Stimulated activated CD8-positive, alpha-beta memory T cell treated with anti-CD3 and anti-CD28 coated beads, Interleukin-2, amount 100 ng/mL, for 48 hours (primary cell): ENCODE results near the gene BIRC6.

Source experiments
- DNase-seq, 2 donors: peaks; one replicate each; pipeline ENCODE4 v3.0.0-alpha.2; 2020; ENCODE audit warnings: low read depth in 2 of 2

BIRC6 gene

DNA sequence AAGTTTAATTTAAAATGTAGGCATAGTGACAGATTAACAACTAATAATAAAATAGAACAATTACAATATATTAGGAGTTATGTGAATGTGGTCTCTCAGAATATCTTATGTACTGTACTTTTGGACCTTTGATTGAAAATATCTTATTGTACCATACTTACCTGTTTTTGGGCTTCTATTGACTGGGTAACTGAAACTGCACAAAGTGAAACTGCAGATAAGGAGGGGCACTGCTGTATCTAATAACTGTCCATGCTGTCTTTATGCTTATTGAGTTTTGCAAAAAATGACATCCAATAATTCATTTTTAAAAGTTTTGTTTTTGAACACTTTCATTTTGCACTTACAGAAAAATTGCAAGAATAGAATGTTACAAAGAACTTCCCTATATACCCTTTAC lies 19.9 kb downstream of the BIRC6 start:
- no peak for DNase-seq

DNA sequence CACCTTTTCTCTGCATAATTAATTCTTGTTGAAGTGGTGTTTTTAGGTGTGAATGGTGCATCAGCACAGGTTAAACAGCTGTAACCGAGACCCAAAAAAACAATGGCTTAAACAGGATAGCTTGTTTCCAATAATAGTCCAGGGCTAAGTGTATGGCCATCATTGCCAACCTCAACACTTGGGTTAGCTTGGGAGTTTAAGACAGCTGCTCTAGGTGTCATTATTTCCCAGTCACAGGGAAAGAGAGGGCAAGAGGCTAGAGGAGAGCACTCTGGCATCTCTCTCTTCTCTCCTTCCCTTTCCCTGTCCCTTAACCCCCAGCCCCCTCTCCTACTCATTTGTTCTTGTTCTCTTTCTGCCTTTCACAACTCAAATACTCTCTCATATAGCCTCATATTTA lies 21.1 kb downstream of the BIRC6 start:
- DNase-seq, result no peak

DNA sequence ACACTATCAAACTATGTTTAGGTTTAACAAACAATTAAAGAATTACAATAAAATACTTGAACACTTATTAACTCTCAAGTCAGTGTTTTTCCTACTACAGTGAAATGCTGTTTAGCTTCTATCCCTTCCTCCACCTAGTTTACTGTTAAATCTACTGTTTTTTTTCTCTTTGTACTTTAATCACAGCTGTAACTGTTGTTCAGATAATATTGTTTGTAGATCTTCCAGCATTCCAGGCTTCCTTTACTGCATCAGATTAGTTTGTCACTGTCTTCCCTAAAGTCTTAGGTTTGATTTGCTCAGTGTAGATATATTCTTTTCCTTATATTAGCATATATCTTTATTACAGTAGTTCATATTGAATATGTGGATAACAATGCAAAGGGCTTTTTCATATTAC lies 22.5 kb downstream of the BIRC6 start:
- DNase-seq, result no peak

DNA sequence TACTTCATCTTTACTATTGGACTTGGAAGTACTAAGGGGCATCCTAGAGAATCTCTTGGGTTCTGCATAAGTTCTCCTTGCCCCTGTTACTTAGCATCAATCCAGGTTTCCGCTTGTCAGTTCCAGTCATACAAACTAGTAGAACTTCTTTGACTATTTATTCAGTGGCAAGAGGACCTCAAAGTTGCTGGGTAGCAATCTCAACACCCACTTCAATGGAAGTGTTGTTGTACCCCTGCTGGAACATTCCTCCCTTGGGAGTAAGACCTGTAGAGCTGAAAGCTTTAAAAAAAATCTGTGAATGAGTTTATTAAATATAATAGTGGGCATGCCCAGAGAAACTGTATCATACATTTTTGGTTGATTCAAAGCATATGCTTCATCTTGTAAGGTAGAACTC lies 27.0 kb downstream of the BIRC6 start:
- no peak for DNase-seq

DNA sequence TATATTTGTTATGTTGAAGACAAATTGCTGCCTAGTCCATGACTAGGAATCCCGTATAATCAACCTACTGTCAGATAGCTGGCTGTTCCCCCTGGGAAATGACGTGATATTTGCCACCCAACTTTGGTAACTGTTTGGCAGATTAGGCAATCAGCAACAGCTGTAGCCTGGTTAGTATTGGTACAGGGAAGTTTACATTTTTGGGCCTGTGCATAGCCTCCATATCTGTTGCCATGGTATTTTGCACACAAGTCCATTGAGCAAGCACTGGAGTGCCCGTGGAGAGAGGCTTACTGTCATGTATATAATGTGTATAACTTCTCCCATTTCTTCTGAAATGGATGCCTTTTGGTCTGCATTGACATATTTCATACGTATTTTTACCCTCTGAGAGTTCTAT lies 27.7 kb downstream of the BIRC6 start:
- no peak for DNase-seq

DNA sequence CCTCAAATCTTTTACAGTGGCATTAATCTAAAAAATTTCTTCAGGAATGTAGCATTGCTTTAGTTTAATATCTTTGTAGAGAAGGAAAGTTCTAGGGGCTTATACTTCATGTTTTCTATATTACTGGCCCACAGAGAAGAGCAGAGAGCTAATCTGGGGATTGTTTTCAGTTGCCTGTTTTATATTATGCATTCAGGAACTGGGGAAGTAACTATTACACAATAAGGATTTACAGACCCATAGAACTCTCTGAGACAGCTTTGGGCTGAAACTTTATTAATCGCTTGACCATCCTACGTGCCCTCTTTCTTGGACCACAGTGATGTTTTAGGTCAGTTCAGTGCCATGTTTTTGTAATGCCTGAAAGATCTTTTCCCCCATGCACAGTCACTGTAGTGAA lies 29.9 kb downstream of the BIRC6 start:
- no peak for DNase-seq

DNA sequence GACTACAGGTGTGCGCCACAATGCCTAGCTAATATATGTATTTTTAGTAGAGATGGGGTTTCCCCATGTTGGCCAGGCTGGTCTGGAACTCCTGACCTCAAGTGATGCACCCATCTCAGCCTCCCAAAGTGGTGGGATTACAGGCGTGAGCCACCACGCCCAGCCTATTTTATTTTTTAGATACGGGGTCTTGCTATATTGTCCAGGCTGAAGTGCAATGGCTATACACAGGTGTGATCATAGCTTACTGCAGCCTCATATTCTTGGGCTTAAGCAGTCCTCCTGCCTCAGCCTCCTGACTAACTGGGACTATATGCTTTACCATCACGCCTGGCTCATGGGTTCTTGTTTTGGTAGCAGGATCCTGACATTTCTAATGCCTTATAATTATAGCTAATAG lies 42.4 kb downstream of the BIRC6 start:
- no peak for DNase-seq

DNA sequence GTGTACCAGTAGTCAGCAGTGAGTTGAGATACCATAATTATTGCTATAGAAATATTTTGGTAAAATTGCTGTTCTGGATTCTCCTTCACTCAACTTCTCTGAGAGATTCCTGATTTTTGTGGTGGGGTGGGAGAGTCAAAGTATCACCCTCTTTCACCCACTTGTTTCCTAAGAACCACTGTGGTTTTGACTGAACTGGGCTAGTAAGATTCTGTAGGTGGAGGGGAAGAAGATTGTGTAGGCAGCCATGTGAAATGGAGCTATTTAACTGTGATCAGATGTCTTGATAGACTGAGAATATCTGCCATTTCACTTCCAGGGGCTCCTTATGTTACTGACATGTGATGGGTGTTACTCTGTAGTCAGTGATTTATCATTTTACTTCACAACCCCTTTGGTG lies 45.3 kb downstream of the BIRC6 start:
- DNase-seq, result no peak

DNA sequence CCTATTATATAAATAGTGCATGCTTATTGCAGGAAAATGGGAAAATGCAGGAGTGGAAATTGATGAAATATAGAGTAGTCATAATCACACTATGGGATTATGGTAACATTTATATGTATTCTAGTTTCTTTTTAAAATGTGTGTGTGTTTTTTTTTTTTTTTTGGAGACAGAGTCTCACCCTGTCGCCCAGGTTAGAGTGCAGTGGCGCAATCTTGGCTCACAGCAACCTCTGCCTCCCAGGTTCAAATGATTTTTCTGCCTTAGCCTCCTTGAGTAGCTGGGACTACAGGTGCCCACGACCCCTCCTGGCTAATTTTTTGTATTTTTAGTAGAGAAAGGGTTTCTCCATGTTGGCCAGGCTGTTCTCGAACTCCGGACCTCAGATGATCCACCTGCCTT lies 47.0 kb downstream of the BIRC6 start:
- no peak for DNase-seq

DNA sequence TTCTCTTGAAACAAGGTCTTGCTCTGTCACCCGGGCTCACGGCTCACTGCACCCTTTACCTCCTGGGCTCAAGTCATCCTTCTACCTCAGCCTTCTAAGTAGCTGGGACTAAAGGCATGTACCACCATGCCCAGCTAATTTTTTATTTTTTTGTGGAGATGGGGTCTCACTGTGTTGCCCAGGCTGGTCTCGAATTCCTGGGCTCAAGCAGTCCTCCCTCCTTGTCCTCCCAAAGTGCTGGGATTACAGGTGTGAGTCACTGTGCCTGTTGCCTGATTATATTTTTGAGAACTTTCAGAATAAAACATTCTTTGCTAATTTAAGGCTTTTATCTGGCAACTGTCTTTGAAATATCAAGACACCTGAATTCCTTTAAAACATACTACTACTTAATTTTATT lies 47.9 kb downstream of the BIRC6 start:
- DNase-seq, result no peak

DNA sequence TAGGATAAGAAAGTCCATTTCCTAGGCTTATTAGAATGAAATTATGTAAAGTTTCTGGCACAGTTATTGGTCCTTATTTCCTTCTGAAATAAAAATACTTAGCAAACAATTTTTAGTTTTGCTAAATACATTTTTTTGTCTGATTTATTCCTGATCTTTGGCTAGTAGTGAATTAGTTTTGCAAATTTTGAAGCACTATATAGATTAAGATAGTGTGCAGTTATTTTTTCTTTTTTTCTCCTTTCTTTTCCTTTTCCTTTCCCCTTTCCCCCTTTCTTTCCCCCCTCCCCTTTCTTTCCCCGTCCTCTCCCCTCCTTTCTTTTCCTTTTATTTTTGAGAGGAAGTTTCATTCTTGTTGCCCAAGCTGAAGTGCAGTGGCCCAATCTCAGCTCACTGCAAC lies 59.7 kb downstream of the BIRC6 start:
- DNase-seq, result no peak

DNA sequence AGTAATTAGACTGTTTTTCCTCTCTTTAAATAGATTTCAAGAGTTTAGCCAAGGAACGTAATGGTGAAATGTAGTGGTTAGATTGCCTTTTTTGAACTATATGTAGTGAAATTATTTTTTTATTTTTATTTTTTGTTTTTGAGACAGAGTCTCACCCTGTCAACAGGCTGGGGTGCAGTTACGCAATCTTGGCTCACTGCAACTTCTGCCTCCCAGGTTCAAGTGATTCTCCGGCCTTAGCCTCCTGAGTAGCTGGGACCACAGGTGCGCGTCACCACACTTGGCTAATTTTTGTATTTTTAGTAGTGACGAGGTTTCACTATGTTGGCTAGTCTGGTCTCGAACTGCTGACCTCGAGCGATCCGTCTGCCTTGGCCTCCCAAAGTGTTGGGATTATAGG lies 60.8 kb downstream of the BIRC6 start:
- no peak for DNase-seq

DNA sequence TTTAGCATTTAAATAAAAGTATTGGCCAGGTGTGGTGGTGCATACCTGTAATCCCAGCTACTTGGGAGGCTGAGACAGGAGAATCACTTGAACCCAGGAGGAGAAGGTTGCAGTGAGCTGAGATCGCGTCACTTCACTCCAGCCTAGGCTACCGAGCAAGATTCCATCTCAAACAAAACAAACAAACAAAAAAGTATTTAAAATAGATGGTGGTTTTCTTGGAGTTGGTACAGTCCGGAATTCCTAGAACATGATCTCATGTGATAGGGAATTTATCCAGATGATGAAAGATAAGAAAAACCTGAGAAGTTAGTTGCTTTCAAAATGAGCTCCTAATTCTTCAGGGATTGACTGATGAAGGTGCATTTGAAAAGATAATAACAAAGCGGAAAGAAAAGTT lies 62.0 kb downstream of the BIRC6 start:
- no peak for DNase-seq

DNA sequence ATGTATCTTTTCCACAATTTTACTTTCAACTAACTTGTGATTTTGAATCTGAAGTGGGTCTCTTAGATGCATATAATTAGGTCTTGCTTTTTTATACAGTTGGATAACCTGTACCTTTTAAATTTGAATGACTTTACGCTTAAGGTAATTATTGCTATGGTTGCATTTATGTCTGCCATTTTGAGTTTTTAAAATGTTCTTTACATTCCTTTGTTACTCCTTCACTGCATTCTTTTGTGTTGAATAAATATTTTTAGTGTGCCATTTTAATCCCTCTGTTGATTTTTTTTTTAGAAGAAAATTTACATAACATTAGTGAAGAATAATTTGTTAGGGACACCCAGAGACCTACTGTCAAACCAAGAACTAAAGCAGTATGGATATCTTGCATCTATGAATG lies 65.3 kb downstream of the BIRC6 start:
- DNase-seq, result no peak

DNA sequence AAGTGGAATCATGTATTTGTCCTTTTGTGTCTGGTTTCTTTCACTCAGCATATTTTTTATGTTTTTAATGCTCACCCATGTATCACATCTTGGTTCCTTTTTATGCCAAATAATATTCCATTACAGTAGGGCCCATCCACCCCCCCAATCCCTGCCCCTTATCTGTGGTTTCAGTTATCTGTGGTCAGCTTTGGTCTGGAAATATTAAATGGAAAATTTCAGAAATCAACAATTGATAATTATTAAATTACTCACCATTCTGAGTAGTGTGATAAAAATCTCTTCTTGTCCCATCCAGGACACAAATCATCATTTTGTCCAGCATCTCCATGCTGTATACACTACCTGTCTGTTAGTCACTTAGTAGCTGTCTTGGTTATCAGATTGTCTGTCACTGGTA lies 66.7 kb downstream of the BIRC6 start:
- no peak for DNase-seq

DNA sequence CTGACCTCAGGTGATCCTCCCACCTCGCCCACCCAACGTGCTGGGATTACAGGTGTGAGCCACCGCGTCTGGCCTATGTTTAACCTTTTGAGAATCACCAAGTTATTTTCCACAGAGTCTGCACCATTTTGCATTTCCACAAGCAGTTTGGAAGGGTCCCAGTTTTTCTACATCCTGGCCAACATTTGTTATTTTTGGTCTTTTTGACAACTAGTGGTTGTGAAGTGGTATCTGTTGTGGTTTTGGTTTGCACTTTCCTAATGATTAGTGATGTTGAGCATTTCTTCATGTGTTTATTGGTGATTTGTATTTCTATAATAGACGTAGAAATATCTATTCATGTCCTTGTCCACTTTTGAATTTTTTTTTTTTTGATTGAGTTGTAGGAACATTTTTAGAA lies 67.9 kb downstream of the BIRC6 start:
- DNase-seq, result no peak

DNA sequence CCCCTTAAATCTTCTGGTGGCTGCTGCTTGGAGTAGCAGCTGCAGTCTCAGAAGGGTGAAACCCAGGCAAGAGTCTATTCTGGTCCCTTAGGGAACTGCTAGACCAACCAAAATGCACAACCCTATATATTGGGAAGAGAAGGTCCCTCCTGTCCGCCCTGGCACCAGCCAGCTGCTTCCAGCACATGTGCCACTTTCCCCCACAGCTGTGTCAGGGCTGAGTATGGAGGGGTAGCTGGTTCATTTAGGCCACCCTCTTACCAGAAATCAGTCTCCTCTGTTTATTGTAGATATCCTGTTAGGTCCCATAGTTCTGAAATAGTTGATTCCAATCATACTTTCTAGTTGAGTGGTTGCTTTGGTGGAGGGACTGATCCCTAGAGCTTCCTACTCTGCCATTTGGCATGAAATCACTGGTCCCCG lies 68.9 kb downstream of the BIRC6 start:
- DNase-seq, result no peak

DNA sequence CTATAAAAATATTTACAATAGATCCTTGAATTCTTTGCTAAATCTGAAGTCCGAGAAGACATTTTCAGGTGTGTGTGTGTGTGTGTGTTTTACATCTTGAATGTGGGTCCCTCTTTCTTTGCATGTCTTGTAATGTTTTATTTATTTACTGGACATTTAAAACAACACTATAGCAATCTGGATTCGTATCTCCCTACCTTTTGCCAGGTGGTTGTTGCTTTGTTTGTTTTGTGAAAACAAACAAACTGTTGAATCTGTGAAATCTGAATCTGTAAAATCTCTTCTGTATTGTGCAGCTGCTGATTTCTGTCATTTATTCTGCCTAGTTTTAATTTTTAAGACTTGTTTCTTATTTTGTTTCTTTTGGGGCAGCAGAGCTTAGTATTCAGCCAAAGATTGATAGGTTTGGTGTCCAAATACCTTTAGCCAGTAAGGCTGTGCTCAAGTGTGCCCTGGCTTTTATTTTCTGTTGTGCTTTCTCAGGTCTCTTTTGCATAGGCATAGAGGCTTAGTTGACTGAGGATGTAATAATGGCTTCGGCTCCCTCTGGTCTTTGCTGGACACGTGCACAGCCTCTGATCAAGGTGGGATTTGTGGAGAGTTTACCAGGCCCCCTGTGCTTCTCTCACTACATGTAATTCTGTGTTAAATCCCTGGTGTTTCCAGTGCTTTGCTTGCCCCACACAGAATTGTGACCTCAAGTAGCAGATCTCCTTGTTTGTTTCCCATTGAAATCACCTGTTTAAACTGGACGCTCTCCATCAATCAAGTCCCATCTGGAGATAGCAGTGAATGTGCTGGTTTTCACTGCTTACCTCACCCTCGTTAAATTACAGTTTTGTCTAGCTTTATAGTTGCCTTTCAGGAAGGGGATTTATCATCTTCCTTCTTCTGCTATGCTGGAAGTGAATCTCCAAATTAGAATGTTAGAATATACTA lies 71.1 kb downstream of the BIRC6 start:
- no peak for DNase-seq

DNA sequence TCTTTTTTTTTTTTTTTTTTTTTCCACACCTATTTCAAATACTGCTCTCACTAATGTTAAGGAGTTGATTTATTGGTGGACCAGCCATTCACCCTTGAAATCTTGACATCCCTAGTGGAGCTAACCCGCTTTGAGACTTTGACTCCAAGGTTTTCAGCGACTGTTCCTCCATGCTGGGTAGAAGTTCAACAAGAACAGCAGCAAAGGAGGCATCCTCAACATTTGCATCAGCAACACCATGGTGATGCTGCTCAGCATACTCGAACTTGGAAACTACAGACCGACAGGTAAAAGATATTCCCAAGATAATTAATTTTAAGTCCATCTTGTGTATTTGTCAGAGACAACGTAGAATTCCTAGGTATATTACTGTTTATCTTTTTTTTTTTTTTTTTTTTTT lies 74.0 kb downstream of the BIRC6 start:
- no peak for DNase-seq

DNA sequence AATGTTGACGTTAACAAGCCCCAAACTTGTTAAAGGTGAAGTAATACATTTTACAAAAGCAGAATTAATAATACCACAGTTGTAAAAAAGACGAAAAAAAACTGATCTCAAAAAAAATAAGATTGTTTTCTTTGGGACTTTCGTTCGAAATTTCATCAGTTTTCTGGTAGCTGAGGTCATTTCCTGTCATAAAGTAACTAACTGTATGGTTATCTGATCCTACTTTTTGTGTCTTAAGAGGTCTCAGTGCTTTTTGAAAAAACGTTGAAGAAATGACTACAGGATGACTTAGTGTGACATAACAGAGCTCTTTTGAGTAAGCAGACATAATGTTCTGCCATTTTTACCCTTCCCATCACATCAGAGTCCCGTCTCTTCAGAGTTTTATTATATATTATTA lies 79.3 kb downstream of the BIRC6 start:
- no peak for DNase-seq

DNA sequence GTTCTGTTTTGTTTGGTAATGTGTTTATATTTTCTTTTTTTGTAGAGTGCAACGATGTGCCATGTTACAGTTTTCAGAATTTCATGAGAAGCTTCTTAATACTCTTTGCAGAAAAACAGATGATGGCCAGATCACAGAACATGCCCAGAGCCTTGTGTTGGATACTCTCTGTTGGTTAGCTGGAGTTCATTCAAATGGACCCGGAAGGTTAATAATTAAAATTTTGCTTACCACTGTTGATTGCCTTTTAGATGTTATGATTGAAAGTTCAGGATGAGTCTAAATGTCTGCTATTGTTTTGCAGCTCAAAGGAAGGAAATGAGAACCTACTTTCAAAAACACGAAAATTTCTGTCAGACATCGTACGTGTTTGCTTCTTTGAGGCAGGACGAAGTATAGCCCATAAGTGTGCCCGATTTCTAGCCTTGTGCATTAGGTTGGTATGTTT lies 85.2 kb downstream of the BIRC6 start:
- DNase-seq, result no peak

DNA sequence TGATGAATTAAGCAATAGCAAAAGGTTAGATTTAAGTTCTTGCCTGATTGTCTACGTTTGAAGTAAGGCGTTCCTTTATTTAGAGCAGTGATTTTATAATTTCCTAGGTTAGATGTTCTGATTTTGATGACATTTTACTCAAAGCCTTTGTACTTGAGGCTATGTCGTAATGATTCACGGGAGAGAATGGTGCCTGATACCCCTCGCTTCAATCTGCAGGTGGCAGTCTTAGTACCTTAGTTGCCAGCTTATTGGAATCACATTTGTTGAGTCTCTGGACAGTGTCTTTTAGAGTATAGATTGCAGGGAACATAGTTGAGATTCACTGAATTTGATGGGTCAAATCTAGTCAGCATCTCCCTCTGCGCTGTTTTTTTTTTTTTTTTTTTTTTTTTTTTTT lies 89.5 kb downstream of the BIRC6 start:
- no peak for DNase-seq

DNA sequence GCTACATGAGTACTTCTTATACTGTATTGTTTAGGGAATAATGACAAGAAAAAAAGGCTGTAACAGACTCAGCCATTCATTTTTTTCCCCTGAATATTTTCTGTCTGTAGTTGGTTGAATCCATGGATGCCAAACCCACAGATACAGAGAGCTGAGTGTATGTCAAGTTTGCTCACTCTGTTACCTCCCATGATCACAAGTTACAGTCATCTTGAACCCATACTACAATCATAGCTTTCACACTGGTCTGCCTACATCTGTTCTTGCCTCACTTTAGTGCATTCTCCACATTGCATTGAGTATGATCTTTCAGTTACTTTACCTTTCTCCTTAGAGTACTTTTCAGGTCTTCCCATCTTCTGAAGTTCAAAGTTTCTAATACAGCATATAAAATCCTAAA lies 94.0 kb downstream of the BIRC6 start:
- DNase-seq, result no peak
